Stomach (tissue), 9 donors: ENCODE measurements around the gene NCF4. TPM values are rescaled to one million over a fixed set of nuclear protein-coding genes. Genes with fewer than 3 reads are reported as not detected.

Experiments used
- DNase-seq, 2 donors: peaks; one replicate each; pipeline versions ENCODE4 v3.0.0 to v3.0.0-alpha.2; 2013 to 2019
- H3K27ac ChIP-seq, 5 donors: fragments of 200-600 bp in 4 of 5; sonication (generic) in 4 of 5; one replicate each; pipeline ENCODE4 v1.5.1; 2013 to 2019; ENCODE audit warnings: mild to moderate bottlenecking in 1 of 5, moderate library complexity in 1 of 5
- H3K27me3 ChIP-seq, 3 donors: fragments of 200-600 bp; sonication (generic); one replicate each; pipeline ENCODE4 v1.5.1; 2017 to 2019; ENCODE audit warnings: mixed run types in 1 of 3
- H3K36me3 ChIP-seq, 4 donors: fragments of 200-600 bp; sonication (generic); 1 replicate in 3 of 4; 2 replicates in 1 of 4; pipeline ENCODE4 v1.5.1; 2016 to 2019
- H3K4me1 ChIP-seq, 4 donors: fragments of 200-600 bp; sonication (generic); one replicate each; pipeline ENCODE4 v1.5.1; 2016 to 2019
- H3K4me3 ChIP-seq, 4 donors: fragments of 200-600 bp; sonication (generic) in 3 of 4; one replicate each; pipeline ENCODE4 v1.5.1; 2016 to 2019; ENCODE audit warnings: mild to moderate bottlenecking in 1 of 4
- H3K9me3 ChIP-seq, 4 donors: fragments of 200-600 bp; sonication (generic); one replicate each; pipeline ENCODE4 v1.5.1; 2016 to 2019
- EP300 ChIP-seq: sonication (generic); formaldehyde crosslinking; IDR thresholded peaks from one replicate; pipeline ENCODE4 v1.6.1; 2017; ENCODE audit warnings: antibody characterized with exemption
- POLR2A ChIP-seq, 4 donors: fragments of 450-650 bp; IDR thresholded peaks; one replicate each; pipeline ENCODE4 v1.6.1; 2016; ENCODE audit warnings: antibody characterized with exemption in 4 of 4, control low read depth in 2 of 4, mild to moderate bottlenecking in 1 of 4, moderate library complexity in 1 of 4
- POLR2AphosphoS5 ChIP-seq, 3 donors: sonication (generic); formaldehyde crosslinking; IDR thresholded peaks; one replicate each; pipeline ENCODE4 v1.6.1; 2016; ENCODE audit warnings: antibody characterized with exemption in 3 of 3
- WGBS, 5 donors: extraction: QIAGEN DNeasy Blood & Tissue Kit in 3 of 5; methylation state at CpG; one replicate each; pipeline versions ENCODE4 v1.1.5 to v1.1.7; 2013 to 2018; 5-methylcytosine and 5-hydroxymethylcytosine counted together
- intact Hi-C: fragments of 100-400 bp; cut with DNase I; formaldehyde crosslinking; loops from one replicate; pipeline ENCODE4 v1.15.1; 2023; ENCODE audit warnings: low total_unique reads
- polyA plus RNA-seq, 3 donors: library from polyadenylated mRNA; stranded (reverse); fragments of 200-250 nt; gene quantifications; one replicate each; pipeline ENCODE4 v1.2.3, GENCODE V29; 2013
- total RNA-seq, 5 donors: library from RNA; depleted of rRNA; stranded (reverse); fragments of >200 nt; gene quantifications; one replicate each; pipeline versions ENCODE4 v1.1.0 to v1.2.3, GENCODE V29; 2014 to 2016
- TF ChIP-seq, protein P1 (sequence below), 7 experiments: fragments of 450-650 bp in 4 of 7; fragments of 200-600 bp in 3 of 7; sonication (generic) in 3 of 7; IDR thresholded peaks; one replicate each; pipeline ENCODE4 v1.5.1; 2016 to 2019; ENCODE audit warnings: antibody characterized with exemption in 7 of 7, control low read depth in 2 of 7, mild to moderate bottlenecking in 1 of 7
- donor health status: healthy with polysubstance abuse.
- donor health status: Bipolar disorder and iron deficiency.
- donor health status: healthy.

The NCF4 gene
- total and polyA plus RNA-seq, 8 donors, result 5.0 to 32.1 (median 7.3) TPM; not detected in 1

DNA sequence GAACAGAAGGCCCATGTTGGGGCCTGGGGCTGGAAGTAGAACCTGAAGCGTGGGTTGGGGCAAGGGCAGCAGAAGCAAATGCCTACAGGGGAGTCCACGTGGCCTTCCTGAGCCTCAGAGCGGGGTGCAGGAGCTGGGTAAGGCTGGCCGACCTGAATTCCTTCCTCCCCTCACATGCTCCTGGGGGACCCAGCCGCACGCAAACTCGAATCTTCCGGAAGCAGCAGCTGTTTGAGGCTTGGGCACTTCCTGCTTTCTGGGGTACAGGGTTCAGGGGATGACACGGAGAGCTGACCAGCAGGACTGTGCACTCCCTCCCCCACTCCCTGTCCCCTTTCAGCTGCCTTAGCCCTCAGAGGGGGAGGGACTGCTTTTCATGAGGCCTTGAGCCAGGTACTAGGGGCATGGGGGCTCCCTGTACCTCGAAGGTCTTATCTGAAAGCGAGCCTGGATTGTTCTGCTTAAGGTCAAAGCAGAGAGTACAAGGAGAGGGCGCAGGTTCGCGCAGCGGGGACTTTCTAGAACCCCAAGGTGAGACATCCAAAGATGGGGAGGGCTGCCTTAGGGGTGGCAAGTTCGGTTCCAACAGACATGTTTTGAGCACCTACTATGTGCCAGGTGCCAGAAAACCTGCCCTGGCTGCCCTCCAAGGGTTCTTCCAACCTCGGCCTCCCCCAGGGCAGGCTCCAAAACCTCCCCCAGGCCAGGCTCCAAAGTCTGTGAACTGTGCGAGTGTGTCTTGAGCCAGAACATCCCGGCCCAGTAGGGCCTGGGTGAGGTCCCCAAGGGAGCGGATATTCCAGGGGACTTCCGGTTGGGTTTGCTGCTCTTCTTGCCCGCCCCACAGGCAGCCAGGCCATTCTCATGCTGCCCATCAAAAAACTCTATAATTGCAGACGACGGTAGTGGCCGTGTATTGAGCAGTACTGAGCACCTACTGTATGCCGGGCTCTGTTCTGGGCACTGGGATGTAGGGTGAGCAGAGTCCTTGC, 1.7 kb downstream of the NCF4 start:
- peaks cover 0 to 3% (median 0%) of the 10 kb centered on the region in 4 donors for H3K36me3 ChIP-seq
- H3K4me3 ChIP-seq, result peak overlapping the region in 2 of 4 donors; percentile 31 to 32
- intact Hi-C loops, result no loop called here
- no peaks in the 10 kb centered on the region for H3K9me3 ChIP-seq
- TF ChIP-seq POLR2A (IDR thresholded peaks at IDR 0.05), result no peak
- TF ChIP-seq POLR2AphosphoS5 (IDR thresholded peaks at IDR 0.05), result peak in 1 of 3 donors; percentile 21
- no peak for TF ChIP-seq EP300
- peaks cover 0 to 17% (median 0%) of the 10 kb centered on the region in 3 donors for H3K27me3 ChIP-seq
- peaks cover 0 to 18% (median 3%) of the 10 kb centered on the region in 4 donors for H3K4me1 ChIP-seq
- peak; percentile 31 to 42 for DNase-seq
- peak overlapping the region; percentile 15 to 84 (median 44) for H3K27ac ChIP-seq
- WGBS, 5 donors, result 75 to 82% (median 76%) methylated on average over 18 to 26 of the region's 26 CpGs

DNA sequence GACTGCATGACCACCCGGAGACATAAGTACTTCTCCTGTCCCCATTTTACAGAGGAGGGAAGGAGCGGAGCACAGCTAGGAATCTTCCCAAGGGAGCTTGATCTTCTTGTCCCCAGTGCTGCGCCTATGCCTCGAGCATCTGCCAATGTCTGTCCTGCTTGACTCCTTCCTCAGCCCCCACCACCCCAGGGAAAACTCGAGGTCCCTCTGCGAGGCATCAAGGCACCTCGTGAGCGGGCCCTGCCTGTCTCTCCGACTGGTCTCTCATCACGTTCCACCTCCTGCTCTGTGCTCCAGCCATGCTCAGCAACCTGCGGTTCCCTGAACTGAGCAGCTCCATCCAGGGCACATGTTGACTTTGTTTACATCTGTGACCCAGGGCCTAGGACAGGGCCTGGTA, 2.5 kb downstream of the NCF4 start:
- Histone ChIP-seq H3K9me3 (no peaks in the 10 kb centered on the region), H3K4me3 (no peak overlapping the region), H3K27me3 (peaks cover 0 to 21% (median 0%) of the 10 kb centered on the region in 3 donors), H3K27ac (peak overlapping the region in 2 of 5 donors; percentile 84), H3K4me1 (peaks cover 0 to 18% (median 3%) of the 10 kb centered on the region in 4 donors), H3K36me3 (peaks cover 0 to 3% (median 0%) of the 10 kb centered on the region in 4 donors)
- TF ChIP-seq POLR2A (IDR thresholded peaks at IDR 0.05) (no peak), EP300 (no peak), POLR2AphosphoS5 (IDR thresholded peaks at IDR 0.05) (no peak)
- TF ChIP-seq, protein P1, sequence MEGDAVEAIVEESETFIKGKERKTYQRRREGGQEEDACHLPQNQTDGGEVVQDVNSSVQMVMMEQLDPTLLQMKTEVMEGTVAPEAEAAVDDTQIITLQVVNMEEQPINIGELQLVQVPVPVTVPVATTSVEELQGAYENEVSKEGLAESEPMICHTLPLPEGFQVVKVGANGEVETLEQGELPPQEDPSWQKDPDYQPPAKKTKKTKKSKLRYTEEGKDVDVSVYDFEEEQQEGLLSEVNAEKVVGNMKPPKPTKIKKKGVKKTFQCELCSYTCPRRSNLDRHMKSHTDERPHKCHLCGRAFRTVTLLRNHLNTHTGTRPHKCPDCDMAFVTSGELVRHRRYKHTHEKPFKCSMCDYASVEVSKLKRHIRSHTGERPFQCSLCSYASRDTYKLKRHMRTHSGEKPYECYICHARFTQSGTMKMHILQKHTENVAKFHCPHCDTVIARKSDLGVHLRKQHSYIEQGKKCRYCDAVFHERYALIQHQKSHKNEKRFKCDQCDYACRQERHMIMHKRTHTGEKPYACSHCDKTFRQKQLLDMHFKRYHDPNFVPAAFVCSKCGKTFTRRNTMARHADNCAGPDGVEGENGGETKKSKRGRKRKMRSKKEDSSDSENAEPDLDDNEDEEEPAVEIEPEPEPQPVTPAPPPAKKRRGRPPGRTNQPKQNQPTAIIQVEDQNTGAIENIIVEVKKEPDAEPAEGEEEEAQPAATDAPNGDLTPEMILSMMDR (IDR thresholded peaks at IDR 0.05), result no peak
- intact Hi-C loops, result no loop called here
- no peak for DNase-seq
- WGBS, 5 donors, result 63 to 76% (median 66%) methylated on average over 10 to 11 of the region's 11 CpGs

DNA sequence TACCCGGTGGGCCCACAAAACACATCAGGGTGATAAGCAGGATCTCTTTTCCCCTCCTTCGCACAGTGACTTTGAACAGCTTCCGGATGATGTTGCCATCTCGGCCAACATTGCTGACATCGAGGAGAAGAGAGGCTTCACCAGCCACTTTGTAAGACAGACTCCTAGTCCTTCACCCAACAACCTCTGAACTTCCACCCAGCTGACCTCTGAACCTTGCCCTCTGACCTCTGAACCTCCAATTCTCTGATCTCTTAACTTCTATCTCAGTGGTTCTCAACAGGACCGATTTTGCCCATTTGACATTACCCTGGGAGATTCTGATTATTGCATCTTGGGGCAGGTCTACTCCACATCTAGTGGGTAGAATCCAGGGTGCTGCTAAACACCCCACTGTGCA, 3.2 kb downstream of the NCF4 start:
- 81 to 91% (median 89%) methylated on average over 6 of the region's 6 CpGs for WGBS, 5 donors
- Histone ChIP-seq H3K36me3 (peaks cover 0 to 3% (median 0%) of the 10 kb centered on the region in 4 donors), H3K4me3 (no peak overlapping the region), H3K9me3 (no peaks in the 10 kb centered on the region), H3K27ac (no peak overlapping the region), H3K4me1 (peaks cover 0 to 18% (median 3%) of the 10 kb centered on the region in 4 donors), H3K27me3 (peaks cover 0 to 28% (median 0%) of the 10 kb centered on the region in 3 donors)
- intact Hi-C loops, result no loop called here
- DNase-seq, result no peak
- no peak for TF ChIP-seq POLR2AphosphoS5 (IDR thresholded peaks at IDR 0.05)
- TF ChIP-seq, protein P1 (IDR thresholded peaks at IDR 0.05), result no peak
- no peak for TF ChIP-seq EP300
- TF ChIP-seq POLR2A (IDR thresholded peaks at IDR 0.05), result no peak

DNA sequence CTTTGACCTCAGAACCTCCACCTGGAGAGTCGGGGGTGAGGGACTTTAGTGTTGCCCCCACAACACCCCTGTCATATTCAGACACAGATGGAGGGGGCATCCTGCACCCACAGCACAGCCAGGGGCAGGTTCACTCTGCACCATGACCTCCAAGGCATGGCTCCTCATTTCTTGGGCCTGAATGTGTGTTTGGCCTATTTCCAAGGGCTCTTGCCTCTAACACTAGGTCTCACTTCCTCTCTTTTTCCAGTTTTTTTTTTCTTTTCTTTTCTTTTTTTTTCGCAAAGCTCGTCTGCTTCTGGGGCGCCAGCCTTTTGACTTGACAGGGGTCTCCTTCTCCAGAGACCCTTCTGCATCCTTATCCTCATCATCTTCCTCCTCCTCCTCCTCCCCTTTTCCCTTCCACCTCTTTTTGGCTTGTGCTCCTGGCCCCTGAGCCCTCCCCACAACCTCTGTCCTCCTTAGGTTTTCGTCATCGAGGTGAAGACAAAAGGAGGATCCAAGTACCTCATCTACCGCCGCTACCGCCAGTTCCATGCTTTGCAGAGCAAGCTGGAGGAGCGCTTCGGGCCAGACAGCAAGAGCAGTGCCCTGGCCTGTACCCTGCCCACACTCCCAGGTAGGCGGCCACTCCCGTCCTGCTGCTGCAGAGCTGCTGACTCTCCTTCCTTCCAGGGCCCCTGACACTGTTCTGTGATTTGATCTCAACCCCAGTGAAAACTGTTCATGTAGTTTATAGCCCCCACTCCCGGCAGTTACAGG, 3.8 kb downstream of the NCF4 start:
- intact Hi-C loops, result no loop called here
- H3K4me3 ChIP-seq, result no peak overlapping the region
- no peak for DNase-seq
- H3K36me3 ChIP-seq, result peaks cover 0 to 3% (median 0%) of the 10 kb centered on the region in 4 donors
- no peaks in the 10 kb centered on the region for H3K9me3 ChIP-seq
- H3K27me3 ChIP-seq, result peaks cover 0 to 34% (median 4%) of the 10 kb centered on the region in 3 donors
- WGBS, 5 donors, result 73 to 82% (median 82%) methylated on average over 14 of the region's 14 CpGs
- H3K4me1 ChIP-seq, result peaks cover 0 to 18% (median 3%) of the 10 kb centered on the region in 4 donors
- no peak for TF ChIP-seq POLR2AphosphoS5 (IDR thresholded peaks at IDR 0.05)
- TF ChIP-seq, protein P1 (IDR thresholded peaks at IDR 0.05), result no peak
- TF ChIP-seq EP300, result no peak
- no peak for TF ChIP-seq POLR2A (IDR thresholded peaks at IDR 0.05)
- no peak overlapping the region for H3K27ac ChIP-seq
